ENCODE data around the gene CLEC4C.
"Not testable (repeated sequence)": the region's sequence is repeated elsewhere in the genome, so short reads cannot be mapped to it uniquely, and the experiment has no call there.

Gene CLEC4C

DNA sequence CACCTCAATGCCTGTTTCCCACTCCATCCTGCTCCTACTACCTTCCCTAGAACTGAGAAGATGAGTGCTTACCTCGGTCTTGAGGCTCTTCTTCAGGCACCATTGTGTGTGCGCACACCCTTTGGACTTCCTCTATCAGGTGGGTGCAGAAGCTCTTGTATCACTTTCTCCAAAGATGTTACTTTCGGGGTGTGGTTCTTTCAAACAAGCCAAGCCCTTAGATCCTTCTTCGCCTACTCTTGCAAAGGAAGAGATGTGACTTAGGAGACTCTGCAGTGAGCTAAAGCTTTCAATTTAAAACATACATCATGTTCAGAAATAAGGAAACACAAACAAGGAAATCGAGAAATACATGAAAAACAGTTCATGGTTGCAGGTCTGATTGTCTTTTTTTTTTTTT is at the start of gene CLEC4C:
Gene CLEC4C, minus strand, starts transcription at position 130 of the 400 bp plus-strand sequence. Its CDS starts 27 bp downstream, at position 103.
- TF ChIP-seq GATA1 (IDR thresholded peaks at IDR 0.05; ENCODE audit: low read depth, low read length) (no peak), POLR2A (IDR thresholded peaks at IDR 0.05; ENCODE audit: low read length) (no peak)
- DNase-seq, result peak in 1 of 2 experiments; percentile 15

- TF ChIP-seq GATA1 (IDR thresholded peaks at IDR 0.05; ENCODE audit: low read depth, low read length) (no peak), POLR2A (IDR thresholded peaks at IDR 0.05; ENCODE audit: low read length) (no peak)
- DNase-seq, result no peak
Measured at GRCh38 chr12:7793211-7793610, 46.0 kb upstream of the CLEC4C start.

GRCh38 chr12:7788884-7789528 is 41.8 kb upstream of the CLEC4C start, which contains the start of gene NANOG:
NANOG (plus strand) TSS chr12:7789402; CDS start chr12:7789615, 213 bp downstream.
- DNase-seq, result not testable (repeated sequence)

DNA sequence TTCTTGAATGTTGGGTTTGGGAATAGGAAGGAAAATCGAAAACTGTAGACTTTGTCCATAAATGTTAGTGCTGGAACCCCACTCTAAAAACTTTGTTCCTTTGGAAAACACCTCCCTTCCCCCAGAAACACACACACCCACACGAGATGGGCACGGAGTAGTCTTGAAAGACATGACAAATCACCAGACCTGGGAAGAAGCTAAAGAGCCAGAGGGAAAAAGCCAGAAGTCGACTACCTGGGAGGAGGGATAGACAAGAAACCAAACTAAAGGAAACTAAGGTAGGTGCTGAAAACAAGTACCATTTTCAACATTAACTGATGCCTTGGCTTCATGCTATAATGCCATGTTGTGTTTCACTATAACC is 41.1 kb upstream of the CLEC4C start:
- TF ChIP-seq GATA1 (IDR thresholded peaks at IDR 0.05; ENCODE audit: low read depth, low read length), result no peak
- no peak for TF ChIP-seq POLR2A (IDR thresholded peaks at IDR 0.05; ENCODE audit: low read length)
- DNase-seq, result no peak

- no peak for DNase-seq
- TF ChIP-seq GATA1 (IDR thresholded peaks at IDR 0.05; ENCODE audit: low read depth, low read length) (no peak), POLR2A (IDR thresholded peaks at IDR 0.05; ENCODE audit: low read length) (no peak)
Measured at GRCh38 chr12:7787574-7788293, 40.6 kb upstream of the CLEC4C start.

DNA sequence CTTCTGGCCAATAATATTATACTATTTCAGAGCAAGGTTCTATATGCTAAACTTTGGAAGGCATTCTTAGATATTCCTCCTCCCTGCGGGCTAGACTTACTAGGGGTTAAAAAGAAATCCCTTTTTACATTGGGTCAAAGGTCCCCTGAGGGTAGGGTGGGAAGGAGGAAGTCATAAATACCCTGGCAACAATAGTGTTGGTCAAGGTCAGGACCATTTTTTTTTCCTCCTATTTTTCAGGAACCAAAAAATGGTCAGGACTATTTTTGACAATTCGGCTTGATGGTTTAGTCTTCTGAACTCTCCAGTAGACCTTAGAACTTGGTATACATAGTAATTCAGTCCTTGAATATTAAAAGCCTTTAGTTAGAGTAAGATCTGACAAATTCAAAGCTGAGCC is 37.5 kb upstream of the CLEC4C start:
- TF ChIP-seq GATA1 (IDR thresholded peaks at IDR 0.05; ENCODE audit: low read depth, low read length), result no peak
- no peak for TF ChIP-seq POLR2A (IDR thresholded peaks at IDR 0.05; ENCODE audit: low read length)
- DNase-seq, result no peak

GRCh38 chr12:7783433-7783832 is 36.3 kb upstream of the CLEC4C start:
- not testable (repeated sequence) for DNase-seq

- no peak for TF ChIP-seq GATA1 (IDR thresholded peaks at IDR 0.05; ENCODE audit: low read depth, low read length)
- no peak for TF ChIP-seq POLR2A (IDR thresholded peaks at IDR 0.05; ENCODE audit: low read length)
Measured at GRCh38 chr12:7782055-7782454, 34.9 kb upstream of the CLEC4C start.

DNA sequence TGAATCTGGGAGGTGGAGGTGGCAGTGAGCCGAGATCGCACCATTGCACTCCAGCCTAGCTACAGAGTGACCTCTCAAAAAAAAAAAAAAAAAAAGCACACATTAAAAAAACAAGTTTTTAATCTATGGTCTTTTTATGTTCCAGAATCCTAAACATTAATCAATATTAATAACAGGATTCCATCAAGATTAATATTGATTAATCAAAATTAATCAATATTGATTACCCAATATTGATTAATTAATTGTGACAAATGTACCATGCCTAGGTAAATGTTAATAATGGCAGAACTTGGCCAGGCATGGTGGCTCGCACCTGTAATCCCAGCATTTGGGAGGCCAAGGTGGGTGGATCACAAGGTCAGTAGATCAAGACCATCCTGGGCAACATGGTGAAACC is 34.1 kb upstream of the CLEC4C start:
- no peak for DNase-seq
- TF ChIP-seq POLR2A (IDR thresholded peaks at IDR 0.05; ENCODE audit: low read length) (no peak), GATA1 (IDR thresholded peaks at IDR 0.05; ENCODE audit: low read depth, low read length) (no peak)

More at GRCh38 chr12:7782055-7782454, 34.9 kb upstream of the CLEC4C start:
- no peak for DNase-seq

- no peak for DNase-seq
- TF ChIP-seq POLR2A (IDR thresholded peaks at IDR 0.05; ENCODE audit: low read length) (no peak), GATA1 (IDR thresholded peaks at IDR 0.05; ENCODE audit: low read depth, low read length) (no peak)
Measured at GRCh38 chr12:7769999-7770398, 22.8 kb upstream of the CLEC4C start.

DNA sequence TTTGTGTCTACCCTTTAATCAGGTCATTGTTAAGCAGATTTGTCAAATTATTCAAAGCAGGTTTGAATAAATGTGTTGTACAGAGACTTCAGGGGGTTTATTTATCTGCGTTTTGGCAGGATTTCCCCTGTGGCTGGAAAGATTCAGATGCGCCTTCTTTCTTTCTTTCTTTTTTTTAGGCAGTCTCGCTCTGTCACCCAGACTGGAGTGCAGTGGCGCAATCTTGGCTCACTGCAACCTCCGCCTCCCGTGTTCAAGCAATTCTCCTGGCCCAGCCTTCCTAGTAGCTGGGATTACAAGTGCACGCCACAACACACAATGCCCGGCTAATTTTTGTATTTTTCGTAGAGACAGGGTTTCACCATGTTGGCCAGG is 11.6 kb upstream of the CLEC4C start:
- TF ChIP-seq GATA1 (IDR thresholded peaks at IDR 0.05; ENCODE audit: low read depth, low read length) (no peak), POLR2A (IDR thresholded peaks at IDR 0.05; ENCODE audit: low read length) (no peak)
- DNase-seq, result no peak

- TF ChIP-seq GATA1 (IDR thresholded peaks at IDR 0.05; ENCODE audit: low read depth, low read length) (no peak), POLR2A (IDR thresholded peaks at IDR 0.05; ENCODE audit: low read length) (no peak)
- no peak for DNase-seq
Measured at GRCh38 chr12:7756993-7757392, 9.8 kb upstream of the CLEC4C start.

- not testable (repeated sequence) for DNase-seq
Measured at GRCh38 chr12:7755668-7756067, 8.5 kb upstream of the CLEC4C start.

GRCh38 chr12:7751941-7752922 is 5.1 kb upstream of the CLEC4C start:
- not testable (repeated sequence) for DNase-seq

Measured in erythroblast (primary cell).